Neural cell (in vitro differentiated cells): ENCODE measurements around the gene SETBP1. TPM values are rescaled to one million over a fixed set of nuclear protein-coding genes. Genes with fewer than 3 reads are reported as not detected.

Experiments used
- H2AFZ ChIP-seq: fragments of 200-600, 300-800 bp; sonication (generic), shearing (Covaris generic); 2 replicates; pipeline ENCODE4 v1.6.0; 2014; ENCODE audit warnings: low read depth, mild to moderate bottlenecking, antibody characterized with exemption, low read length, moderate library complexity
- H3F3A ChIP-seq: fragments of 200-600 bp; shearing (Covaris generic); 2 replicates; pipeline ENCODE4 v1.6.1; 2016; ENCODE audit warnings: mild to moderate bottlenecking, moderate library complexity, mixed read lengths, antibody characterized with exemption, low read length; ENCODE audit not compliant: insufficient read depth, poor library complexity, severe bottlenecking
- H3K27ac ChIP-seq: fragments of 200-600, 300-800 bp; sonication (generic), shearing (Covaris generic); 2 replicates; pipeline ENCODE4 v1.5.1; 2014; ENCODE audit warnings: mild to moderate bottlenecking, low read length, moderate library complexity
- H3K27me3 ChIP-seq: fragments of 300-800, 200-600 bp; sonication (generic), shearing (Covaris generic); 2 replicates; pipeline ENCODE4 v1.6.0; 2014; ENCODE audit warnings: mild to moderate bottlenecking, low read depth, low read length, moderate library complexity; ENCODE audit not compliant: insufficient read depth
- H3K36me3 ChIP-seq: fragments of 300-800, 200-600 bp; sonication (generic), shearing (Covaris generic); 2 replicates; pipeline ENCODE4 v1.5.1; 2014; ENCODE audit warnings: mild to moderate bottlenecking, antibody characterized with exemption, low read length, moderate library complexity; ENCODE audit not compliant: insufficient read depth
- H3K4me2 ChIP-seq: fragments of 300-800, 200-600 bp; sonication (generic), shearing (Covaris generic); 2 replicates; pipeline ENCODE4 v1.6.0; 2014; ENCODE audit warnings: mild to moderate bottlenecking, low read length
- H3K4me3 ChIP-seq: fragments of 300-800, 200-600 bp; sonication (generic), shearing (Covaris generic); 2 replicates; pipeline ENCODE4 v1.5.1; 2014; ENCODE audit warnings: mild to moderate bottlenecking, low read length, moderate library complexity
- H3K79me2 ChIP-seq: fragments of 200-600 bp; shearing (Covaris generic); replicated peaks from 2 replicates; pipeline ENCODE4 v1.6.0; 2014; ENCODE audit warnings: mild to moderate bottlenecking, low read length, moderate library complexity; ENCODE audit not compliant: insufficient read depth
- H3K9ac ChIP-seq: fragments of 300-800, 200-600 bp; sonication (generic), shearing (Covaris generic); 2 replicates; pipeline ENCODE4 v1.6.1; 2016; ENCODE audit warnings: mild to moderate bottlenecking, low read length, mixed read lengths
- H3K9me2 ChIP-seq: fragments of 200-600 bp; shearing (Covaris generic); 2 replicates; pipeline ENCODE4 v1.6.1; 2016; ENCODE audit warnings: mild to moderate bottlenecking, low read length, mixed read lengths; ENCODE audit not compliant: insufficient read depth
- H3K9me3 ChIP-seq: fragments of 200-600, 300-800 bp; sonication (generic), shearing (Covaris generic); 2 replicates; pipeline ENCODE4 v1.6.1; 2016; ENCODE audit warnings: mild to moderate bottlenecking, mixed run types, low read length, moderate library complexity, mixed read lengths
- H4K20me1 ChIP-seq: fragments of 200-600 bp; shearing (Covaris generic); 2 replicates; pipeline ENCODE4 v1.6.1; 2016; ENCODE audit warnings: mild to moderate bottlenecking, mixed run types; ENCODE audit not compliant: insufficient read depth
- EP300 ChIP-seq: fragments of 450-650 bp; conservative IDR thresholded peaks from 2 replicates; pipeline ENCODE4 v1.6.1; 2014; ENCODE audit warnings: antibody characterized with exemption, mild to moderate bottlenecking, moderate library complexity; ENCODE audit not compliant: poor library complexity, severe bottlenecking
- EZH2 ChIP-seq: fragments of 200-600, 300-800 bp; shearing (Covaris generic), sonication (generic); IDR thresholded peaks from 2 replicates; pipeline ENCODE4 v1.6.1; 2014; ENCODE audit warnings: antibody characterized with exemption, low read length, borderline replicate concordance, mild to moderate bottlenecking; ENCODE audit not compliant: insufficient read depth, poor library complexity, severe bottlenecking
- MXI1 ChIP-seq: fragments of 450-650 bp; conservative IDR thresholded peaks from 2 replicates; pipeline ENCODE4 v1.6.1; 2014; ENCODE audit warnings: antibody characterized with exemption, mild to moderate bottlenecking; ENCODE audit not compliant: poor library complexity, severe bottlenecking
- POLR2AphosphoS5 ChIP-seq: IDR thresholded peaks from 2 replicates; pipeline ENCODE4 v1.6.1; 2012
- RAD21 ChIP-seq: fragments of 450-650 bp; conservative IDR thresholded peaks from 2 replicates; pipeline ENCODE4 v1.6.1; 2014; ENCODE audit warnings: antibody characterized with exemption, mild to moderate bottlenecking, moderate library complexity
- REST ChIP-seq: IDR thresholded peaks from 2 replicates; pipeline ENCODE4 v1.6.1; 2012; ENCODE audit warnings: borderline replicate concordance
- SMC3 ChIP-seq: fragments of 450-650 bp; conservative IDR thresholded peaks from 2 replicates; pipeline ENCODE4 v1.6.1; 2014; ENCODE audit warnings: antibody characterized with exemption, mild to moderate bottlenecking, moderate library complexity; ENCODE audit not compliant: poor library complexity
- TAF1 ChIP-seq: IDR thresholded peaks from 2 replicates; pipeline ENCODE4 v1.6.1; 2012; ENCODE audit warnings: low read depth
- polyA plus RNA-seq: library from polyadenylated mRNA; depleted of rRNA; stranded (reverse); fragments of >200 nt; gene quantifications from 2 replicates; pipeline ENCODE4 v1.2.3, GENCODE V29; 2014
- TF ChIP-seq, protein P1 (sequence below): fragments of 450-650 bp; IDR thresholded peaks from 2 replicates; pipeline ENCODE4 v1.5.1; 2014; ENCODE audit warnings: antibody characterized with exemption, mild to moderate bottlenecking, moderate library complexity; ENCODE audit not compliant: poor library complexity, severe bottlenecking

The SETBP1 gene
- polyA plus RNA-seq, 1 donor from 2014 or later: 13.7 TPM

- Histone ChIP-seq H3K27ac (no peak overlapping the region), H3F3A (peaks cover 3% of the 10 kb centered on the region), H3K9me2 (no peaks in the 10 kb centered on the region), H3K79me2 (peaks cover 42% of the 10 kb centered on the region), H2AFZ (no peak overlapping the region), H3K9me3 (no peaks in the 10 kb centered on the region), H4K20me1 (no peaks in the 10 kb centered on the region), H3K36me3 (no peaks in the 10 kb centered on the region), H3K9ac (no peak overlapping the region), H3K4me2 (no peak overlapping the region), H3K27me3 (no peaks in the 10 kb centered on the region), H3K4me3 (no peak overlapping the region)
- no peak for TF ChIP-seq RAD21
- TF ChIP-seq, protein P1, sequence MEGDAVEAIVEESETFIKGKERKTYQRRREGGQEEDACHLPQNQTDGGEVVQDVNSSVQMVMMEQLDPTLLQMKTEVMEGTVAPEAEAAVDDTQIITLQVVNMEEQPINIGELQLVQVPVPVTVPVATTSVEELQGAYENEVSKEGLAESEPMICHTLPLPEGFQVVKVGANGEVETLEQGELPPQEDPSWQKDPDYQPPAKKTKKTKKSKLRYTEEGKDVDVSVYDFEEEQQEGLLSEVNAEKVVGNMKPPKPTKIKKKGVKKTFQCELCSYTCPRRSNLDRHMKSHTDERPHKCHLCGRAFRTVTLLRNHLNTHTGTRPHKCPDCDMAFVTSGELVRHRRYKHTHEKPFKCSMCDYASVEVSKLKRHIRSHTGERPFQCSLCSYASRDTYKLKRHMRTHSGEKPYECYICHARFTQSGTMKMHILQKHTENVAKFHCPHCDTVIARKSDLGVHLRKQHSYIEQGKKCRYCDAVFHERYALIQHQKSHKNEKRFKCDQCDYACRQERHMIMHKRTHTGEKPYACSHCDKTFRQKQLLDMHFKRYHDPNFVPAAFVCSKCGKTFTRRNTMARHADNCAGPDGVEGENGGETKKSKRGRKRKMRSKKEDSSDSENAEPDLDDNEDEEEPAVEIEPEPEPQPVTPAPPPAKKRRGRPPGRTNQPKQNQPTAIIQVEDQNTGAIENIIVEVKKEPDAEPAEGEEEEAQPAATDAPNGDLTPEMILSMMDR: no peak
- no peak for TF ChIP-seq REST
- TF ChIP-seq SMC3: no peak
- TF ChIP-seq MXI1: no peak
Measured at GRCh38 chr18:44824884-44825283, 144.2 kb downstream of the SETBP1 start.

- Histone ChIP-seq H4K20me1 (no peaks in the 10 kb centered on the region), H3K9me3 (no peaks in the 10 kb centered on the region), H3K9me2 (no peaks in the 10 kb centered on the region), H3K9ac (no peak overlapping the region), H3K4me2 (no peak overlapping the region), H3K79me2 (peaks cover 45% of the 10 kb centered on the region), H3K4me3 (no peak overlapping the region), H3K27me3 (no peaks in the 10 kb centered on the region), H3F3A (peaks cover 8% of the 10 kb centered on the region), H2AFZ (no peak overlapping the region), H3K36me3 (no peaks in the 10 kb centered on the region), H3K27ac (no peak overlapping the region)
- no peak for TF ChIP-seq POLR2AphosphoS5
- TF ChIP-seq SMC3: no peak
- no peak for TF ChIP-seq TAF1
- TF ChIP-seq, protein P1: no peak
- TF ChIP-seq EZH2: no peak
- no peak for TF ChIP-seq REST
- no peak for TF ChIP-seq RAD21
- no peak for TF ChIP-seq EP300
- no peak for TF ChIP-seq MXI1
Measured at GRCh38 chr18:44826418-44827259, 146.0 kb downstream of the SETBP1 start.
